Brain microvascular endothelial cell (primary cell): ENCODE data around the gene ITPR2.
"Not testable (repeated sequence)": the region's sequence is repeated elsewhere in the genome, so short reads cannot be mapped to it uniquely, and the experiment has no call there.

Experiments used
- DNase-seq: peaks from one replicate; pipeline ENCODE4 v3.0.0-alpha.2; 2020
- H3K27ac ChIP-seq: fragments of 250-450 bp; sonication (Bioruptor Pico); 2 replicates; pipeline ENCODE4 v1.5.1; 2020; ENCODE audit warnings: mild to moderate bottlenecking, moderate library complexity
- H3K27me3 ChIP-seq: fragments of 250-450 bp; sonication (Bioruptor Pico); replicated peaks from 2 replicates; pipeline ENCODE4 v1.5.1; 2020; ENCODE audit warnings: mild to moderate bottlenecking
- H3K36me3 ChIP-seq: fragments of 250-450 bp; sonication (Bioruptor Pico); replicated peaks from 2 replicates; pipeline ENCODE4 v1.5.1; 2020; ENCODE audit warnings: mild to moderate bottlenecking
- H3K4me3 ChIP-seq: 2 replicates; pipeline ENCODE4 v1.5.1; 2011; ENCODE audit warnings: low read depth, mild to moderate bottlenecking, control low read depth, low read length, moderate library complexity
- CTCF ChIP-seq: IDR thresholded peaks from 2 replicates; pipeline ENCODE4 v1.5.1; 2011; ENCODE audit warnings: low read depth, mild to moderate bottlenecking, moderate library complexity, low read length, control low read depth, inconsistent platforms; ENCODE audit errors: missing control alignments
- in situ Hi-C: cut with HindIII; loops from 2 replicates; pipeline ENCODE4 v1.10.0; 2017; ENCODE audit warnings: low sequenced_read_pairs, low pct_ligation_motif_present

The ITPR2 gene

GRCh38 chr12:26678697-26679660 lies 154.0 kb downstream of the ITPR2 start:
- Histone ChIP-seq H3K4me3 (no peak overlapping the region), H3K27ac (no peak overlapping the region), H3K36me3 (peaks cover 4% of the 10 kb centered on the region), H3K27me3 (no peaks in the 10 kb centered on the region)
- TF ChIP-seq CTCF, result no peak
- DNase-seq, result no peak
- in situ Hi-C loops, result no loop called here

- in situ Hi-C loops, H3K27me3 ChIP-seq, H3K36me3 ChIP-seq, DNase-seq, H3K4me3 ChIP-seq, H3K27ac ChIP-seq: not testable (repeated sequence)
These were observed 161.5 kb downstream of the ITPR2 start for GRCh38 chr12:26671487-26671886.

DNA sequence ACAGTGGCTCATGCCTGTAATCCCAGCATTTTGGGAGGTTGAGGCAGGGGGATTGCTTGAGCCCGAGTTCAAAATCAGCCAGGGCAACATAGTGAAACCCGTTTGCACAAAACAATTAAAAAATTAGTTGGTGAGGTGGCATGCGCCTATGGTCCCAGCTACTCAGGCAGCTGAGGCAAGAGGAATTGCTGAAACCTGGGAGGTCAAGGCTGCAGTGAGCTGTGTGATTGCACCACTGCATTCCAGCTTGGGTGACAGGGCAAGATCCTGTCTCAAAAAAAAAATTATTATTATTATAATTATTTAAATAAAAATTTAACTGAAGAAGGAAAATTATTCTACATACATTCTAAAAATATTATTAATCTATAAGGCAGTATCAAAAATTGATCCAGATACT lies 164.1 kb downstream of the ITPR2 start:
- in situ Hi-C loops, result no loop called here
- Histone ChIP-seq H3K27me3 (no peaks in the 10 kb centered on the region), H3K36me3 (no peaks in the 10 kb centered on the region), H3K4me3 (no peak overlapping the region), H3K27ac (no peak overlapping the region)
- DNase-seq, result no peak
- TF ChIP-seq CTCF, result no peak

- no peak overlapping the region for H3K4me3 ChIP-seq
- in situ Hi-C loops, result no loop called here
- H3K36me3 ChIP-seq, result no peaks in the 10 kb centered on the region
- no peaks in the 10 kb centered on the region for H3K27me3 ChIP-seq
- TF ChIP-seq CTCF, result no peak
- H3K27ac ChIP-seq, result no peak overlapping the region
- DNase-seq, result no peak
These were observed 164.8 kb downstream of the ITPR2 start for GRCh38 chr12:26668230-26668629.

- no peak for DNase-seq
- H3K27me3 ChIP-seq, result no peaks in the 10 kb centered on the region
- no peak overlapping the region for H3K27ac ChIP-seq
- TF ChIP-seq CTCF, result no peak
- in situ Hi-C loops, result no loop called here
- H3K4me3 ChIP-seq, result no peak overlapping the region
- no peaks in the 10 kb centered on the region for H3K36me3 ChIP-seq
These were observed 166.7 kb downstream of the ITPR2 start for GRCh38 chr12:26666286-26666685.

DNA sequence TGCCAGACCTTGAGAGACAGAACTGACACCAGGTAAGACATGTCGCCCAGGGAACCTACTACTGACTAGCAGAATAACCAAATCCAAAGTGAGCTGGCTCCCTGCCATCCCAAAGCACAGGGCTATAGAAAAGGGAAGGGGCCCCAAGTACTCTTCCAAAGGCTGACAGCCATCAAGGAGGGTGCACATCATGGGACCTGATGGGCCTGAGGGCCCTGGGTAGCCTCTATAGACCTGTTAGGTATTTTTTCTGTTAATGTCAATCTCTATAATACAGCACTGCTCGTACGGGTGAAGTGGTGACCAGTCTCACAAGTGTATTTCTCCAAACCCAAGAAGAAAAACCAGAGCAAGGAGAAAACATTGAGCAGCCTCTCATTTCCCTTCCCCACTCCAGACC lies 171.6 kb downstream of the ITPR2 start:
- Histone ChIP-seq H3K27ac (no peak overlapping the region), H3K36me3 (peaks cover 2% of the 10 kb centered on the region), H3K27me3 (no peaks in the 10 kb centered on the region), H3K4me3 (no peak overlapping the region)
- DNase-seq, result no peak
- no peak for TF ChIP-seq CTCF
- in situ Hi-C loops, result no loop called here
